Progenitor cell of endocrine pancreas (in vitro differentiated cells): Measurements from ENCODE around the gene TXNDC11. TPM values are rescaled to one million over a fixed set of nuclear protein-coding genes. Genes with fewer than 3 reads are reported as not detected.

Experiments used
- DNase-seq: peaks from one replicate; pipeline ENCODE4 v3.0.0; 2021; ENCODE audit warnings: low spot score; ENCODE audit not compliant: unreplicated experiment
- H3K27ac Mint-ChIP-seq: 2 replicates; pipeline ENCODE4 v1.8.0; 2021; ENCODE audit warnings: mild to moderate bottlenecking, moderate library complexity, mixed read lengths
- H3K27me3 Mint-ChIP-seq: 2 replicates; pipeline ENCODE4 v1.8.0; 2021; ENCODE audit warnings: mixed read lengths
- H3K36me3 Mint-ChIP-seq: 2 replicates; pipeline ENCODE4 v1.8.0; 2022; ENCODE audit warnings: mixed read lengths; ENCODE audit not compliant: insufficient read depth
- H3K4me1 Mint-ChIP-seq: 2 replicates; pipeline ENCODE4 v1.8.0; 2021; ENCODE audit warnings: low read depth, mixed read lengths
- H3K4me3 Mint-ChIP-seq: 2 replicates; pipeline ENCODE4 v1.8.0; 2021; ENCODE audit warnings: low read depth, mild to moderate bottlenecking, moderate library complexity, mixed read lengths
- H3K9me3 Mint-ChIP-seq: 2 replicates; pipeline ENCODE4 v1.8.0; 2021; ENCODE audit warnings: low read depth, mixed read lengths
- CTCF ChIP-seq: fragments of 200-600 bp; sonication (generic); IDR thresholded peaks from one replicate; pipeline ENCODE4 v1.5.0; 2021; ENCODE audit warnings: antibody characterized with exemption, mild to moderate bottlenecking; ENCODE audit not compliant: unreplicated experiment
- total RNA-seq: library from RNA; stranded (reverse); gene quantifications from 2 replicates; pipeline ENCODE4 v1.2.1, GENCODE V29; 2021

The TXNDC11 gene
- total RNA-seq, 1 donor from 2014 or later, result 30.8 TPM

- H3K27me3 Mint-ChIP-seq, result no peaks in the 10 kb centered on the region
- no peaks in the 10 kb centered on the region for H3K9me3 Mint-ChIP-seq
- no peak for DNase-seq
- H3K27ac Mint-ChIP-seq, result no peak overlapping the region
- peaks cover 23% of the 10 kb centered on the region for H3K36me3 Mint-ChIP-seq
- H3K4me1 Mint-ChIP-seq, result peaks cover 3% of the 10 kb centered on the region
- H3K4me3 Mint-ChIP-seq, result no peak overlapping the region
- TF ChIP-seq CTCF, result no peak
Observed at GRCh38 chr16:11688520-11688886, 54.2 kb downstream of the TXNDC11 start.

- Mint-ChIP-seq H3K36me3 (peaks cover 28% of the 10 kb centered on the region), H3K9me3 (no peaks in the 10 kb centered on the region), H3K4me1 (peaks cover 3% of the 10 kb centered on the region), H3K27ac (no peak overlapping the region), H3K4me3 (no peak overlapping the region), H3K27me3 (no peaks in the 10 kb centered on the region)
- TF ChIP-seq CTCF, result no peak
- no peak for DNase-seq
Observed at GRCh38 chr16:11687601-11688519, 54.8 kb downstream of the TXNDC11 start.

GRCh38 chr16:11686713-11687380 is 55.8 kb downstream of the TXNDC11 start:
- TF ChIP-seq CTCF, result no peak
- Mint-ChIP-seq H3K27ac (no peak overlapping the region), H3K4me1 (peaks cover 3% of the 10 kb centered on the region), H3K36me3 (peaks cover 31% of the 10 kb centered on the region), H3K9me3 (no peaks in the 10 kb centered on the region), H3K27me3 (no peaks in the 10 kb centered on the region), H3K4me3 (no peak overlapping the region)
- no peak for DNase-seq

GRCh38 chr16:11685844-11686618 is 56.6 kb downstream of the TXNDC11 start:
- no peak for DNase-seq
- peaks cover 27% of the 10 kb centered on the region for H3K36me3 Mint-ChIP-seq
- H3K4me1 Mint-ChIP-seq, result peaks cover 3% of the 10 kb centered on the region
- no peak overlapping the region for H3K4me3 Mint-ChIP-seq
- H3K27me3 Mint-ChIP-seq, result no peaks in the 10 kb centered on the region
- H3K9me3 Mint-ChIP-seq, result no peaks in the 10 kb centered on the region
- no peak overlapping the region for H3K27ac Mint-ChIP-seq
- TF ChIP-seq CTCF, result no peak
